CD14-positive monocyte (primary cell): ENCODE data around the gene CLEC4M. TPM values are rescaled to one million over a fixed set of nuclear protein-coding genes. Genes with fewer than 3 reads are reported as not detected.

Experiments used
- DNase-seq, 3 donors: peaks; one replicate each; pipeline ENCODE4 v3.0.0-alpha.2; 2011 to 2022
- H2AFZ ChIP-seq: 2 replicates; pipeline ENCODE4 v1.6.0; 2012; ENCODE audit warnings: mild to moderate bottlenecking, low read depth, low read length, inconsistent platforms; ENCODE audit not compliant: insufficient read depth, poor library complexity, severe bottlenecking
- H3K27ac ChIP-seq, 2 donors: 1 replicate in 1 of 2; 2 replicates in 1 of 2; pipeline ENCODE4 v1.5.1; 2012 to 2013; ENCODE audit warnings: low read length in 2 of 2, control low read depth in 1 of 2, inconsistent platforms in 1 of 2, low read depth in 1 of 2, mild to moderate bottlenecking in 1 of 2
- H3K27me3 ChIP-seq, 2 donors: one replicate each; pipeline versions ENCODE4 v1.6.0 to v1.6.1; 2011 to 2013; ENCODE audit warnings: low read length in 2 of 2; ENCODE audit not compliant: control insufficient read depth in 2 of 2, insufficient read depth in 2 of 2
- H3K36me3 ChIP-seq, 2 donors: replicated peaks in 1 of 2; 1 replicate in 1 of 2; 2 replicates in 1 of 2; pipeline versions ENCODE4 v1.5.1 to v1.6.1; 2012 to 2013; ENCODE audit warnings: low read length in 2 of 2, control low read depth in 1 of 2, inconsistent platforms in 1 of 2, mild to moderate bottlenecking in 1 of 2; ENCODE audit not compliant: insufficient read depth in 2 of 2, control insufficient read depth in 1 of 2
- H3K4me1 ChIP-seq, 2 donors: 1 replicate in 1 of 2; 2 replicates in 1 of 2; pipeline versions ENCODE4 v1.5.1 to v1.6.1; 2012 to 2013; ENCODE audit warnings: low read length in 2 of 2, control low read depth in 1 of 2, inconsistent platforms in 1 of 2, mild to moderate bottlenecking in 1 of 2, moderate library complexity in 1 of 2; ENCODE audit not compliant: insufficient read depth in 2 of 2, control insufficient read depth in 1 of 2
- H3K4me2 ChIP-seq: replicated peaks from 2 replicates; pipeline ENCODE3; 2012; ENCODE audit warnings: low read length, moderate library complexity, mild to moderate bottlenecking; ENCODE audit not compliant: poor library complexity, severe bottlenecking; ENCODE audit errors: extremely low read depth
- H3K4me3 ChIP-seq, 3 experiments: fragments of 200-600 bp in 1 of 3; sonication (generic) in 1 of 3; replicated peaks in 1 of 3; 1 replicate in 2 of 3; 2 replicates in 1 of 3; pipeline ENCODE4 v1.5.1; 2011 to 2013; ENCODE audit warnings: low read length in 3 of 3, mild to moderate bottlenecking in 3 of 3, control low read depth in 2 of 3, low read depth in 2 of 3, inconsistent platforms in 1 of 3, moderate library complexity in 1 of 3
- H3K79me2 ChIP-seq: 2 replicates; pipeline ENCODE4 v1.6.0; 2012; ENCODE audit warnings: mild to moderate bottlenecking, control low read depth, inconsistent platforms, low read length, moderate library complexity; ENCODE audit not compliant: insufficient read depth
- H3K9ac ChIP-seq: 2 replicates; pipeline ENCODE4 v1.6.0; 2017; ENCODE audit warnings: low read length, mild to moderate bottlenecking; ENCODE audit not compliant: insufficient read depth, poor library complexity, severe bottlenecking
- H3K9me3 ChIP-seq, 2 donors: replicated peaks in 1 of 2; 1 replicate in 1 of 2; 2 replicates in 1 of 2; pipeline versions ENCODE4 v1.5.1 to v1.6.1; 2012 to 2013; ENCODE audit warnings: low read length in 2 of 2, control low read depth in 1 of 2; ENCODE audit not compliant: control insufficient read depth in 1 of 2, insufficient read depth in 1 of 2
- H4K20me1 ChIP-seq: 2 replicates; pipeline ENCODE4 v1.6.0; 2012; ENCODE audit warnings: mild to moderate bottlenecking, low read length, control low read depth, moderate library complexity; ENCODE audit not compliant: insufficient read depth
- H3K27ac Mint-ChIP-seq, 7 donors: one replicate each; pipeline ENCODE4 v1.8.0; 2020; ENCODE audit warnings: mild to moderate bottlenecking in 7 of 7, mixed read lengths in 7 of 7, moderate library complexity in 6 of 7, inconsistent platforms in 2 of 7
- H3K27me3 Mint-ChIP-seq, 3 donors: one replicate each; pipeline ENCODE4 v1.8.0; 2021 to 2022; ENCODE audit warnings: low read depth in 3 of 3, mild to moderate bottlenecking in 3 of 3, mixed read lengths in 3 of 3, moderate library complexity in 3 of 3, inconsistent platforms in 1 of 3
- H3K36me3 Mint-ChIP-seq, 2 donors: one replicate each; pipeline ENCODE4 v1.8.0; 2020; ENCODE audit warnings: mixed read lengths in 2 of 2, inconsistent platforms in 1 of 2, mild to moderate bottlenecking in 1 of 2
- H3K4me1 Mint-ChIP-seq: one replicate; pipeline ENCODE4 v1.8.0; 2020; ENCODE audit warnings: mild to moderate bottlenecking, mixed read lengths
- H3K4me3 Mint-ChIP-seq, 2 donors: one replicate each; pipeline ENCODE4 v1.8.0; 2020; ENCODE audit warnings: mild to moderate bottlenecking in 2 of 2, mixed read lengths in 2 of 2, moderate library complexity in 1 of 2
- H3K9me3 Mint-ChIP-seq, 7 donors: one replicate each; pipeline ENCODE4 v1.8.0; 2020 to 2022; ENCODE audit warnings: mixed read lengths in 7 of 7, mild to moderate bottlenecking in 6 of 7, moderate library complexity in 6 of 7, inconsistent platforms in 2 of 7
- CTCF ChIP-seq: fragments of 200-600 bp; IDR thresholded peaks from one replicate; pipeline ENCODE4 v1.8.0; 2022; ENCODE audit warnings: antibody characterized with exemption, mild to moderate bottlenecking
- WGBS: methylation state at CpG from one replicate; pipeline ENCODE4 v1.1.5; 2013; ENCODE audit warnings: missing lambda C conversion rate; ENCODE audit not compliant: insufficient coverage; 5-methylcytosine and 5-hydroxymethylcytosine counted together
- intact Hi-C, 2 donors: fragments of 100-400 bp; cut with micrococcal nuclease; formaldehyde crosslinking; loops; one replicate each; pipeline versions ENCODE4 v1.15.0 to v1.15.1; 2023
- polyA plus RNA-seq, 3 donors: library from polyadenylated mRNA; depleted of rRNA in 1 of 3; unstranded in 2 of 3; stranded (reverse) in 1 of 3; fragments of 300-500 nt in 2 of 3; fragments of >200 nt in 1 of 3; fragmentation: Illumina TruSeq in 2 of 3; gene quantifications; 1 replicate in 2 of 3; 2 replicates in 1 of 3; pipeline ENCODE4 v1.2.3, GENCODE V29; 2012 to 2021

The CLEC4M gene
- polyA plus RNA-seq, 3 donors, result not detected

GRCh38 chr19:7806234-7806633, 43.2 kb downstream of the CLEC4M start:
- H3K36me3 ChIP-seq, result no peaks in the 10 kb centered on the region
- TF ChIP-seq CTCF, result no peak
- Mint-ChIP-seq H3K4me1 (peaks cover 11% of the 10 kb centered on the region), H3K9me3 (peaks cover 6 to 21% (median 16%) of the 10 kb centered on the region in 7 donors), H3K4me3 (no peak overlapping the region), H3K36me3 (peaks cover 1 to 3% of the 10 kb centered on the region in 2 donors), H3K27me3 (peaks cover 0 to 16% (median 12%) of the 10 kb centered on the region in 3 donors), H3K27ac (no peak overlapping the region)
- intact Hi-C loops, result no loop called here
- H3K9me3 ChIP-seq, result peaks cover 11 to 15% of the 10 kb centered on the region in 2 donors
- no peak overlapping the region for H3K9ac ChIP-seq
- no peak overlapping the region for H2AFZ ChIP-seq
- H3K4me2 ChIP-seq, result no peak overlapping the region
- H3K27ac ChIP-seq, result no peak overlapping the region
- no peaks in the 10 kb centered on the region for H3K27me3 ChIP-seq
- no peaks in the 10 kb centered on the region for H4K20me1 ChIP-seq
- H3K4me1 ChIP-seq, result peaks cover 7 to 12% of the 10 kb centered on the region in 2 donors
- DNase-seq, result no peak
- no peaks in the 10 kb centered on the region for H3K79me2 ChIP-seq
- H3K4me3 ChIP-seq, result no peak overlapping the region
- 68% methylated on average over 3 of the region's 3 CpGs for WGBS

- WGBS, result 82% methylated on average over 9 of the region's 9 CpGs
- no peaks in the 10 kb centered on the region for H3K27me3 ChIP-seq
- TF ChIP-seq CTCF, result no peak
- no peaks in the 10 kb centered on the region for H4K20me1 ChIP-seq
- no peak overlapping the region for H3K4me3 ChIP-seq
- H3K4me3 Mint-ChIP-seq, result no peak overlapping the region
- no peaks in the 10 kb centered on the region for H3K36me3 ChIP-seq
- intact Hi-C loops, result no loop called here
- peaks cover 7 to 12% of the 10 kb centered on the region in 2 donors for H3K4me1 ChIP-seq
- H3K9ac ChIP-seq, result no peak overlapping the region
- peaks cover 0 to 15% (median 13%) of the 10 kb centered on the region in 3 donors for H3K27me3 Mint-ChIP-seq
- peaks cover 11% of the 10 kb centered on the region for H3K4me1 Mint-ChIP-seq
- no peaks in the 10 kb centered on the region for H3K79me2 ChIP-seq
- DNase-seq, result no peak
- H3K27ac Mint-ChIP-seq, result no peak overlapping the region
- H3K4me2 ChIP-seq, result no peak overlapping the region
- peaks cover 10 to 26% (median 20%) of the 10 kb centered on the region in 7 donors for H3K9me3 Mint-ChIP-seq
- no peak overlapping the region for H2AFZ ChIP-seq
- no peak overlapping the region for H3K27ac ChIP-seq
- H3K9me3 ChIP-seq, result peaks cover 18 to 20% of the 10 kb centered on the region in 2 donors
- peaks cover 1 to 4% of the 10 kb centered on the region in 2 donors for H3K36me3 Mint-ChIP-seq
These were observed 43.8 kb downstream of the CLEC4M start for GRCh38 chr19:7806876-7807275.
